ENCODE data around the gene PARP1. TPM values are rescaled to one million over a fixed set of nuclear protein-coding genes. Genes with fewer than 3 reads are reported as not detected.

The PARP1 gene
- total RNA-seq, 2 donors from 2014 or later, result 52.9 to 61.1 TPM

DNA sequence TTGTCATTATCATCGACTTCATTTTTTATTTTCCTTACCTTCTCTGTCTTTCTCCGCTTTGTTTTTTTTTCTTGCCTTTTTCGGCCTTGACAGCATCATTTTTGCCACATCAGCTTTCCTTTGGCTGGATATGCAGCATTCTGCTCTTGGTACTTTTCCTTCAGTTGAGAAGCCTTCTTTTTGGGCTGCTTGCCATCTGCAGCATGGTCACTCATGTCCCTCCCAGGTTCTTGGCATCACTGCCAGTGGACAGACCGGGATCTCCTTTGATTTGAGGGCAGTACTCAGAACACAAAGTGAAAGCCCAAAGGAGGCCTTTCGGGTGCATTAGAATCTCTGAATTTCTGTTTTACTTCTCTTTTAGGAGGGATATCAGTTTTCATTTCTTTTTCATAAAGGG lies 3.7 kb upstream of the PARP1 start:
- ATAC-seq, result no peak
- no peak for DNase-seq
- intact Hi-C loops (cut with DNase I), result no loop called here

GRCh38 chr1:226410958-226411357 lies 3.1 kb upstream of the PARP1 start:
- ATAC-seq (no peak), DNase-seq (no peak)
- intact Hi-C loops (cut with DNase I), result no loop called here

DNA sequence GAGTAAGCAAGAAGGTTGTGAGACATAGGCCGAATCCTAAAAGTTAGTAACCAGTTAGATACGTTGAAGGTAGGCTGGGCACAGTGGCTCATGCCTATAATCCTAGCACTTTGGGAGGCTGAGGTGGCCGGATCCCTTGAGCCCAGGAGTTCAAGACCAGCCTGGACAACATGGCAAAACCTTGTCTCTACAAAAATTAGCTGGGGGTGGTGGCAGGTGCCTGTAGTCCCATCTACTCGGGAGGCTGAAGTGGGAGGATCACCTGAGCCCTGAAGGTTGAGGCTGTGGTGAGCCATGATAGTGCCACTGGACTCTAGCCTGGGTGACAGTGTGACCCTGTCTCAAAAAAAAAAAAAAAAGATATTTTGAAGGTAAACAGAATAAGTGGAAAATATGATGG lies 1.5 kb upstream of the PARP1 start:
- intact Hi-C loops (cut with DNase I), result no loop called here

DNA sequence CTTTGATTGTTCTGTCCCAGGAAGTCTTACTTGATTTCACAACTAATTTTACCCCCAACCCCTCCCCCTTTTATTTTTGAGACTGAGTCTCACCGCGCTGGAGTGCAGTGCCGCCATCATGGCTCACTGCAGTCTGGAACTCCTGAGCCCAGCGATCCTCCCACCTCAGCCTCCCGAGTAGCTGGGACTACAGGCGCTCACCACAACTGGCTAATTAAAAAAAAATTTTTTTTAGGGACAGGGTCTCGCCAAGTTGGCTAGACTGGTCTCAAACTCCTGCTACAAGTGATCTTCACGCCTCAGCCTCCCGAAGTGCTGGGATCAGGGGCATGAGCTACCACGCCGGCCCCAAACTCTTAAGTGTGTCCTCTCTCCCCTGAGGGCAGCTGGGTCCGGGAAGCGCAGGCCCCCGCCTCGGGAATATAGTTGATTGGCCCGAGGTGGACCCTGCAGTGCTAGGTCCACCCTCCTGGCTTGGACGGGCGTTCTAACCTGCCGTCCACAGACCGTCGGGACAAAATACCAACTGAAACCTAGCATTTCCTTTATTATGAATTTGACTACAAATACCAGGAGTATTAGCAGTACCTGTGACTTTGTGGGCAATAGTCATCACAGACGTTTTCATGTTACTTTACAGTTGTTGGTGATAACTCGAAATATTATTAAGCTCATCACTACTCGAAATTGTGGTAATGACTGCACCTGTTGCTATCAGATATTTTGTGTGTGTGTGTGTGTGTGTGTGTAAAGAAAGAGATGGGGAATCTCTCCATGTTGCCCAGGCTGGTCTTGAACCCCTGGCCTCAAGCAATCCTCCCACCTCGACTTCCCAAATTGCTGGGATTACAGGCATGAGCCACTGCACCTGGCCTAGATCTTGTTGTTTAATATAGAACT lies 642 bp upstream of the PARP1 start:
- intact Hi-C loops (cut with DNase I), result no loop called here
- ATAC-seq, result no peak
- peak; percentile 33 for DNase-seq

More for the DNA sequence above, 1.5 kb upstream of the PARP1 start:
- no peak for DNase-seq
- ATAC-seq, result no peak

GRCh38 chr1:226407199-226407496 lies 745 bp downstream of the PARP1 start:
- intact Hi-C loops (cut with DNase I), result no loop called here
- peak in 1 of 2 donors; percentile 7 for ATAC-seq
- no peak for DNase-seq

DNA sequence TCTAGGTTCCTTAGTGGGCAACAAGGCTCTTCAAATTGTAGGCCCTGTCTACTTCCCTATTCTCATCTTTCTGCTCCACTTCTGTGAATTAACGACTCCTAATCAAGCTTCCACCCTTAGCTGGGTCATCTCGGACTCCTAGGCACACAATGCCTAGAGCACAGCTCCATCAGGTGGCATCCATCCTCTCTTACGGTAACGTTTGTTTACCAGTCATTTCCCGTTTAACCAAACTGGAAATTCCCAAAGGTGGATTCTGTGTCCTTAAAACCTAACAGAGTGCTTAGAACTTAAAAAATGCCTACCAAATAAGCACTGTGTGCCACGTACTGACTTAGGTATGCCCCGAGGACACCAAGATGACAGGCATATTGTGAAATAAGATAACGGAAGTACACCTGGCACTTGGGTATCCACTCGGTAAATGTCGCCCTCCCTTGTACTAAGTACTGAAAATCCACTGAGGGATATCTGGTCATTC lies 1.5 kb downstream of the PARP1 start:
- DNase-seq (no peak), ATAC-seq (no peak)
- intact Hi-C loops (cut with DNase I), result no loop called here

DNA sequence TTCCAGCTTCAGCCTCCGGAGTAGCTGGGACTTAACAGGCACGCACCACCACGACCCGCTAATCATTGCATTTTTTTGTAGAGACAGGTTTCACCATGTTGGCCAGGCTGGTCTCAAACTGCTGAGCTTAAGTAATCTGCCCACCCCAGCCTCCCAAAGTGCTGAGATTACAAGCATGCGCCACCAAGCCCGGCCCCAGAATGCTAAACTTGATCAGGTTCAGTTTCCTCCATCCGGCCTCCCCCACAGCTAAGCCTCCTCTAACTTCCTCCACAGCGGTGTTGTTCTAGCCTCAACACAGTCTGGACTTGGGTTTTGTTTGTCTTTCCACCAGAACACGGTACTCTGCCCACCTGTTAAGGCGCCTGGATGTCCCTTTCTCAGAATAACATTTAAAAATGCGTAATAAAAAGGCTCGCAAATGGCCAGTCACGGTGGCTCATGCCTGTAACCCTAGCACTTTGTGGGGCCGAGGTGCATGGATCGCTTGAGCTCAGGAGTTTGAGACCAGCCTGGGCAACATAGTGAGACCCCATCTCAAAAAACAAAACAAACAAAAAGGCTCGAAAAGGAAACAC lies 2.4 kb downstream of the PARP1 start:
- intact Hi-C loops (cut with DNase I), result no loop called here
- no peak for DNase-seq
- no peak for ATAC-seq

GRCh38 chr1:226404904-226405222 lies 3.0 kb downstream of the PARP1 start:
- DNase-seq (no peak), ATAC-seq (no peak)
- intact Hi-C loops (cut with DNase I), result no loop called here

DNA sequence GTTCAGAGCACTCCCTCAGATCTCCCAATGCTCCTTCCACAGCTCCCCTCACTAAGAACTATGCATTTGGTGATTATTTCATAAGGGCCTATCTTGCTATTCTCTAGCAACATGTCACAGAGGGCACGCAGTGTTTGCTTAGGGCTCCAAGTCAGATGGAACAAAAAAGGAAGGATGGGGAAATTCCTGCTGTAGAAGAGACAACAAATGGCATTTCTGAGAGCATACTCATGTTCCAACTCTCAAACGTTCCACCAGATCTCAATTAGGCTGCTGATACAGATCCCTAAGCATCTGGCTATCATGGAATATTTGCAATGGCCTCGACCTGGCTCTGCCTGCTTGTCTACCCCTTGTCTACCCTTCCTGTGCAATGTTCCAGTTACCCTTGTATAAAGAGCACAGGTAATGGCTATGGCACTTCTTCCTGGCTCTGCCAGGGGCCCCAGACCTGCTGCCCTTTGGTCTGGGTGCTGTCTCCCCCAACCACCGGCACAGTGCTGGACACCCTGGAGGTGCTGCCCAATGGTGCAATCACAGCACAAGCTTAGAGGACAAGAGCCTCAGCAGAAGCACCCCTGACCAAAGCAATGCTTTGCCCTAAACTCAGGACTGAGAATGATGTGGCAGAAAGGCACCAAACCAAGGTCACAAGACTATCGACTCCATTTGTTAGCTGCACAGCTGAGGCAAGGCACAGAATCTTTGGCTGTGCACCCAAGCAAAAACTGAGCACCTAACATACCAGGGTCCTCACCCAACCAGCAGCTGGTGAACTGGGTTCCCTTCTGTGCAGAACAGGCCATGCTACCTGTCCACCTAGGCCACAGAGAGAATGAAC lies 3.6 kb downstream of the PARP1 start:
- intact Hi-C loops (cut with DNase I), result no loop called here
- DNase-seq (no peak), ATAC-seq (no peak)

- no peak for DNase-seq
- intact Hi-C loops (cut with DNase I), result no loop called here
- no peak for ATAC-seq
These were observed 4.5 kb downstream of the PARP1 start for GRCh38 chr1:226403201-226404034.

- DNase-seq (no peak), ATAC-seq (no peak)
- intact Hi-C loops (cut with DNase I), result no loop called here
These were observed 5.1 kb downstream of the PARP1 start for GRCh38 chr1:226402739-226403165.

DNA sequence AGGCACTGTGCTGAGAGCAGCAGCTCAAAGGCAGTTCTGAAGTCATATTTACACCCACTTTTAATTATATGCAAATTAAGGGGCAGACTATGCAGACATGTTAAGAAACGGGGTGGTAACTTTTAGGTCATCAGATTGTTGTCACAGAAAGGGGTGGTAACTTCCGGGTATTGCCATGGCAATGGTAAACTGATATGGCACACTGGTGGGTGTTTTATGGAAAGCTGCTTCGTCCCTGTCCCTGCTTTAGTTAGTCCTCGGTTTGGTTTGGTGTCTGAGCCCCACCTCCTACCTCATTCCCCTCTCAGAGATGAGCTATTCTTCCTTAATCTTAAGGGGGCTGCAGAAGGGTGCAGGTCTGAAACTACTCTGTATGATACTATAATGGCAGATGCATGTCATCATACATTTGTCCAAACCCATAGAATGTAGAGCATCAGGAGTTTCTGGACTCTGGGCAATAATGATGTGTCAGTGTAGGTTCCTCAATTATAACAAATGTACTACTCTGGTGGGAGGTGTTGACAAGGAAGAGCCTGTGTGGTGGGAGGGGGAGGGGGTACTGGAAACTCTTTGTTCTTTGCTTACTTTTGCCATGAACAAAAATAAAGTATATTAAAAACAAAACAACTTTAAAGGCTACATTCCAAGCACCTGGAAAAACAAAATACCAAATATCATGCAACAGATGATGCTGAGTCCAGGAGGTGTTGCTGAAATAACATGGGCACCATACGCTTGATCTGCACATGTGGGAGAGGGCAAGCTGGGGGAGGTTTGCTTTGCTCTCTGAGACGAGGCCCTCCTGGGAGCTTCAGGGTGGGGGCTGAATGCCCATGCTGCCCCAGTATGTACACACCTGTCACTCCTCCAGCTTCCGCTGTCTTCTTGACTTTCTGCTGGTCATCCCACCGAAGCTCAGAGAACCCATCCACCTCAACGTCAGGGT lies 6.3 kb downstream of the PARP1 start:
- intact Hi-C loops (cut with DNase I), result no loop called here
- ATAC-seq, result no peak

GRCh38 chr1:226400519-226401354 lies 7.2 kb downstream of the PARP1 start:
- ATAC-seq (peak in 1 of 2 donors; percentile 14), DNase-seq (no peak)
- intact Hi-C loops (cut with DNase I), result no loop called here

More for the DNA sequence above, 6.3 kb downstream of the PARP1 start:
- DNase-seq, result no peak

DNA sequence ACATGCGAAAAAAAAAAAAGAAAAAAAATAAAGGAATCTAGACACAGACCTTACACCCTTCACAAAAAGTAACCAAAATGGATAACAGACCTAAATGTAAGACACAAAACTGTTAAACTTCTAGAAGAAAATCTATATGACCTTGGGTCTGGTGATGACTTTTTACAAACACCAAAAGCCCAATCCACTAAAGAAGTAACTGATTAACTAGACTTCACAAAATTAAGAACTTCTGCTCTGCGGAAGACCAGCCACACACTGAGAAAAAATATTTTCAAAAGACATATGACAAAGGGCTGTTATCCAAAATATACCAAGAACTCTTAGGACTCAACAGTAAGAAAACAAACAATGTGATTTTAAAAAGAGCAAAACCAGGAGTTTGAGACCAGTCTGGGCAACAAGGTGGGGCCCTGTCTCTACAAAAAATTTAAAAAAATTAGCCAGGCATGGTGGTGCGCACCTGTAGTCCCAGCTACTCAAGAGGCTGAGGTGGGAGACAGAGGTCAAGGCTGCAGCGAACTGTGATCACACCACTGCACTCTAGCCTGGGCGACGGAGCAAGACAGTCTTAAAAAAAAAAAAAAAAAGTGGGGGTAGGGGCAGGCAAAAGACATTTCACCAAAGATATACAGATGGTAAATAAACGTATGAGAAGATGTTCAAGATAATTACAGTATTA lies 9.8 kb downstream of the PARP1 start:
- intact Hi-C loops (cut with DNase I), result no loop called here
- DNase-seq (no peak), ATAC-seq (no peak)

GRCh38 chr1:226397011-226397926 lies 10.6 kb downstream of the PARP1 start:
- intact Hi-C loops (cut with DNase I), result no loop called here
- ATAC-seq, result peak; percentile 66 to 86
- no peak for DNase-seq

DNA sequence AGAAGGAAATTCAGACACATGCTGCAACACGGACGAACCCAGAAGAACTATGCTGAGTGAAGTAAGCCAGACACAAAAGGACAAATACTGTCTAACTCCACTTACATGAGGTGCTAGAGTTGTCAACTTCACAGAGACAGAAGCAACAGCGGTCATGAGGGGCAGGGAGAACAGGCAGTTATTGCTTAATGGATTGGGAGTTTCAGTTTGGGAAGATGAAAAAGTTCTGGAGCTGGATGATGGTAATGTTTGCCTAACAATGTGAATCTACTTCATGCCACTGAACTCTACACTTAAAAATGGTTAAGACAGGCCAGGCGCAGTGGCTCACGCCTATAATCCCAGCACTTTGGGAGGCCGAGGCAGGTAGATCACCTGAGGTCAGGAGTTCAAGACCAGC lies 12.1 kb downstream of the PARP1 start:
- ATAC-seq (no peak), DNase-seq (no peak)
- intact Hi-C loops (cut with DNase I), result no loop called here

All from left cardiac atrium (tissue), 4 donors.